H1 (cell line): ENCODE data around the gene NID2. TPM values are rescaled to one million over a fixed set of nuclear protein-coding genes. Genes with fewer than 3 reads are reported as not detected.

Source experiments
- CHD7 ChIP-seq: fragments of 300-600 bp; sonication (generic); IDR thresholded peaks from 2 replicates; pipeline ENCODE4 v1.7.1; 2012; ENCODE audit warnings: low read length, moderate library complexity, mild to moderate bottlenecking, inconsistent platforms; ENCODE audit not compliant: insufficient replicate concordance
- NANOG ChIP-seq: IDR thresholded peaks from 2 replicates; pipeline ENCODE4 v1.6.1; 2011; ENCODE audit warnings: low read length, low read depth, mild to moderate bottlenecking, inconsistent platforms; ENCODE audit not compliant: insufficient read depth, poor library complexity, severe bottlenecking
- polyA plus RNA-seq, 7 experiments: library from polyadenylated mRNA; depleted of rRNA in 3 of 7; stranded (reverse) in 5 of 7; unstranded in 2 of 7; fragments of >200 nt in 5 of 7; fragments of 200-250 nt in 2 of 7; gene quantifications; 1 replicate in 5 of 7; 2 replicates in 1 of 7; 4 replicates in 1 of 7; pipeline versions ENCODE4 v1.2.1 to v1.2.3, GENCODE V29; 2011 to 2013; ENCODE audit warnings: missing spikeins in 2 of 7, mixed read lengths in 2 of 7
- total RNA-seq: library from RNA; stranded (reverse); fragmentation: NEBNext Ultra II Directional; extraction: Animal tissue kit (Norgen Biotek cat#: 25700); gene quantifications from 2 replicates; pipeline ENCODE4 v1.2.1, GENCODE V29; 2021

Gene NID2
- total and polyA plus RNA-seq, 2 of the 8 experiments (the other 6 are each of a cell fraction or from before 2014, with no cell fraction given): 6.1 to 12.6 TPM

- no peak for TF ChIP-seq CHD7
- TF ChIP-seq NANOG: no peak
Measured at GRCh38 chr14:52025310-52025709, 43.5 kb downstream of the NID2 start (continued).
